Ammon's horn (tissue), 1 donor: ENCODE data around the gene RCC1.
A peak's percentile ranks its signal among the peaks of the same experiment; 100 is the strongest.
"Not testable (repeated sequence)": the region's sequence is repeated elsewhere in the genome, so short reads cannot be mapped to it uniquely, and the experiment has no call there.

ENCODE experiments used
- DNase-seq: peaks from one replicate; pipeline ENCODE4 v3.0.0-alpha.2; 2016; ENCODE audit warnings: low spot score

RCC1 gene

GRCh38 chr1:28505406-28506187 is at the start of gene RCC1:
Gene RCC1, plus strand, starts transcription at chr1:28506043. Its CDS starts 23,824 bp downstream, at chr1:28529867.
- DNase-seq = peak; percentile 96

- DNase-seq = no peak
Observed at GRCh38 chr1:28456078-28456477, 49.8 kb upstream of the RCC1 start.

- no peak for DNase-seq
Observed at GRCh38 chr1:28457678-28458077, 48.2 kb upstream of the RCC1 start.

GRCh38 chr1:28458237-28459228 is 47.3 kb upstream of the RCC1 start:
- DNase-seq = no peak

GRCh38 chr1:28466226-28466778 is 39.5 kb upstream of the RCC1 start:
- no peak for DNase-seq

- no peak for DNase-seq
Observed at GRCh38 chr1:28470146-28470545, 35.7 kb upstream of the RCC1 start.

GRCh38 chr1:28479497-28479896 is 26.3 kb upstream of the RCC1 start:
- not testable (repeated sequence) for DNase-seq

GRCh38 chr1:28480308-28480707 is 25.5 kb upstream of the RCC1 start:
- DNase-seq = no peak

- no peak for DNase-seq
Observed at GRCh38 chr1:28482138-28482537, 23.7 kb upstream of the RCC1 start.

GRCh38 chr1:28482702-28483101 is 23.1 kb upstream of the RCC1 start:
- no peak for DNase-seq

GRCh38 chr1:28494737-28495136 is 11.1 kb upstream of the RCC1 start:
- DNase-seq = no peak

GRCh38 chr1:28499553-28499952 is 6.3 kb upstream of the RCC1 start:
- DNase-seq = no peak

GRCh38 chr1:28501925-28502324 is 3.9 kb upstream of the RCC1 start:
- no peak for DNase-seq

GRCh38 chr1:28503117-28503516 is 2.7 kb upstream of the RCC1 start:
- DNase-seq = no peak

- DNase-seq = no peak
Observed at GRCh38 chr1:28506907-28507246, 1.0 kb downstream of the RCC1 start.

- DNase-seq = no peak
Observed at GRCh38 chr1:28507247-28507645, 1.4 kb downstream of the RCC1 start.

- DNase-seq = no peak
Observed at GRCh38 chr1:28507646-28508434, 2.0 kb downstream of the RCC1 start.

GRCh38 chr1:28508435-28508754 is 2.6 kb downstream of the RCC1 start:
- no peak for DNase-seq

GRCh38 chr1:28509705-28510272 is 3.9 kb downstream of the RCC1 start:
- no peak for DNase-seq

GRCh38 chr1:28510273-28510969 is 4.6 kb downstream of the RCC1 start:
- no peak for DNase-seq

- DNase-seq = no peak
Observed at GRCh38 chr1:28510970-28511440, 5.2 kb downstream of the RCC1 start.
